GM12878 (cell line): ENCODE results near the gene KAZN. TPM values are rescaled to one million over a fixed set of nuclear protein-coding genes. Genes with fewer than 3 reads are reported as not detected.

Experiments used
- ATAC-seq: fragments of 200-7000 bp; cut with Tn5 transposase; 3 replicates; pipeline ENCODE4 v1.9.1; 2020; ENCODE audit warnings: mild to moderate bottlenecking, moderate library complexity
- BruUV-seq: library from RNA; stranded (reverse); fragments of 400-500 nt; replicated peaks from 2 replicates; lab custom pipeline; 2021; lab: Mats Ljungman, UMichigan
- CTCF ChIA-PET: fragments of 300-600 bp; sonication (Branson Sonifier 250); formaldehyde crosslinking; extraction: SDS; loops from one replicate; lab custom pipeline; 2021; ENCODE audit warnings: inconsistent platforms; lab: Yijun Ruan, JAX
- POLR2A ChIA-PET: fragments of 350-600 bp; formaldehyde crosslinking; extraction: SDS; loops from one replicate; lab custom pipeline; 2021; ENCODE audit warnings: inconsistent platforms; lab: Charles Lee
- RAD21 ChIA-PET: fragments of 300-600 bp; sonication (Branson Sonifier 250); formaldehyde crosslinking; loops from one replicate; lab custom pipeline; 2023; ENCODE audit warnings: antibody characterized with exemption; ENCODE audit not compliant: unreplicated experiment; lab: Charles Lee
- SMC1A ChIA-PET: fragments of 300-600 bp; sonication (Branson Sonifier 250); formaldehyde crosslinking; loops from one replicate; lab custom pipeline; 2023; ENCODE audit not compliant: unreplicated experiment, uncharacterized antibody; lab: Charles Lee
- DNase-seq: peaks from one replicate; pipeline ENCODE4 v3.0.0-alpha.2; 2011; ENCODE audit warnings: low read depth, low spot score
- FAIRE-seq: peaks from 3 replicates; lab custom pipeline; 2011; peaks lifted over from hg19 to GRCh38; lab: Jason Lieb, UNC
- H2AFZ ChIP-seq: 2 replicates; pipeline ENCODE4 v1.6.0; 2011; ENCODE audit warnings: low read depth, low read length, control low read depth; ENCODE audit not compliant: control insufficient read depth
- H3K27ac ChIP-seq: 2 replicates; pipeline ENCODE4 v1.5.1; 2011; ENCODE audit warnings: control low read depth; ENCODE audit not compliant: control insufficient read depth, insufficient read depth
- H3K27me3 ChIP-seq, 2 experiments: replicated peaks in 1 of 2; 2 replicates each; pipeline versions ENCODE4 v1.6.0 to v1.6.1; 2011; ENCODE audit warnings: low read length in 1 of 2; ENCODE audit not compliant: control insufficient read depth in 2 of 2, insufficient read depth in 2 of 2
- H3K36me3 ChIP-seq, 2 experiments: 2 replicates each; pipeline ENCODE4 v1.5.1; 2011; ENCODE audit warnings: low read length in 1 of 2; ENCODE audit not compliant: control insufficient read depth in 2 of 2, insufficient read depth in 2 of 2
- H3K4me1 ChIP-seq: 2 replicates; pipeline ENCODE4 v1.6.1; 2011; ENCODE audit warnings: mild to moderate bottlenecking, low read length, moderate library complexity, mixed read lengths; ENCODE audit not compliant: control insufficient read depth, insufficient read depth
- H3K4me2 ChIP-seq: 2 replicates; pipeline ENCODE4 v1.6.0; 2011; ENCODE audit warnings: control low read depth; ENCODE audit not compliant: control insufficient read depth, insufficient read depth
- H3K4me3 ChIP-seq: fragments of 200-600 bp; sonication (generic); 2 replicates; pipeline ENCODE4 v1.5.1; 2016
- H3K79me2 ChIP-seq: 2 replicates; pipeline ENCODE4 v1.6.0; 2011; ENCODE audit warnings: low read length; ENCODE audit not compliant: control insufficient read depth, insufficient read depth
- H3K9ac ChIP-seq: 2 replicates; pipeline ENCODE4 v1.8.0; 2011; ENCODE audit warnings: low read length, control low read depth, mixed read lengths; ENCODE audit not compliant: control insufficient read depth, insufficient read depth
- H3K9me3 ChIP-seq: replicated peaks from 3 replicates; pipeline ENCODE4 v1.5.1; 2011; ENCODE audit warnings: mild to moderate bottlenecking, low read length; ENCODE audit not compliant: control insufficient read depth, insufficient read depth
- H4K20me1 ChIP-seq: 2 replicates; pipeline ENCODE4 v1.6.0; 2011; ENCODE audit not compliant: control insufficient read depth, insufficient read depth
- ATF7 ChIP-seq: fragments of 450-650 bp; IDR thresholded peaks from 2 replicates; pipeline ENCODE4 v1.6.1; 2016; ENCODE audit warnings: low read depth, mild to moderate bottlenecking
- BRCA1 ChIP-seq: IDR thresholded peaks from 2 replicates; pipeline ENCODE4 v1.6.1; 2011; ENCODE audit warnings: low read depth, low read length, improper control_type of control experiment
- CBX3 ChIP-seq: fragments of 200-600 bp; sonication (generic); IDR thresholded peaks from 2 replicates; pipeline ENCODE4 v1.6.1; 2016; ENCODE audit warnings: low read depth, borderline replicate concordance
- CTCF ChIP-seq, 3 experiments: IDR thresholded peaks in 2 of 3; conservative IDR thresholded peaks in 1 of 3; 2 replicates each; pipeline ENCODE4 v1.5.1; 2011; ENCODE audit warnings: low read depth in 3 of 3, low read length in 3 of 3, mild to moderate bottlenecking in 3 of 3, control low read depth in 2 of 3, moderate library complexity in 2 of 3, inconsistent platforms in 1 of 3, mixed read lengths in 1 of 3; ENCODE audit not compliant: control insufficient read depth in 2 of 3, insufficient read depth in 1 of 3; ENCODE audit errors: extremely low read depth in 1 of 3
- E2F8 ChIP-seq: fragments of 450-650 bp; IDR thresholded peaks from 2 replicates; pipeline ENCODE4 v1.6.1; 2018; ENCODE audit warnings: mild to moderate bottlenecking, low read depth, moderate library complexity; ENCODE audit not compliant: partially characterized antibody
- EGR1 ChIP-seq, 2 experiments: IDR thresholded peaks; 1 replicate in 1 of 2; 2 replicates in 1 of 2; pipeline ENCODE4 v1.6.1; 2011 to 2012; ENCODE audit warnings: low read depth in 2 of 2, low read length in 2 of 2, borderline replicate concordance in 1 of 2, mild to moderate bottlenecking in 1 of 2, moderate library complexity in 1 of 2
- ETV6 ChIP-seq, 2 experiments: fragments of 450-650 bp in 1 of 2; IDR thresholded peaks in 1 of 2; conservative IDR thresholded peaks in 1 of 2; 2 replicates each; pipeline ENCODE4 v1.6.1; 2014; ENCODE audit warnings: antibody characterized with exemption in 1 of 2, borderline replicate concordance in 1 of 2, low read depth in 1 of 2, mild to moderate bottlenecking in 1 of 2, moderate library complexity in 1 of 2
- EZH2 ChIP-seq: IDR thresholded peaks from 2 replicates; pipeline ENCODE4 v1.6.1; 2012; ENCODE audit warnings: low read depth, mild to moderate bottlenecking, control low read depth, inconsistent platforms, low read length, borderline replicate concordance; ENCODE audit not compliant: control insufficient read depth
- FOXM1 ChIP-seq: IDR thresholded peaks from 2 replicates; pipeline ENCODE4 v1.6.1; 2012; ENCODE audit warnings: low read depth, mild to moderate bottlenecking, inconsistent platforms, low read length, moderate library complexity
- HDAC6 ChIP-seq: fragments of 200-600 bp; sonication (generic); IDR thresholded peaks from one replicate; pipeline ENCODE4 v1.8.0; 2017; ENCODE audit warnings: antibody characterized with exemption; ENCODE audit not compliant: unreplicated experiment
- LARP7 ChIP-seq: fragments of 450-650 bp; IDR thresholded peaks from 2 replicates; pipeline ENCODE4 v1.6.1; 2017; ENCODE audit warnings: mild to moderate bottlenecking
- MEF2B ChIP-seq: fragments of 450-650 bp; IDR thresholded peaks from 2 replicates; pipeline ENCODE4 v1.6.1; 2018; ENCODE audit warnings: mild to moderate bottlenecking, moderate library complexity; ENCODE audit not compliant: partially characterized antibody, poor library complexity, severe bottlenecking
- PML ChIP-seq: IDR thresholded peaks from 2 replicates; pipeline ENCODE4 v1.6.1; 2012; ENCODE audit warnings: low read length, inconsistent platforms
- POU2F2 ChIP-seq: IDR thresholded peaks from 3 replicates; pipeline ENCODE4 v1.6.1; 2011; ENCODE audit warnings: low read depth, mild to moderate bottlenecking, low read length, borderline replicate concordance
- SIX5 ChIP-seq: IDR thresholded peaks from 2 replicates; pipeline ENCODE4 v1.6.1; 2011; ENCODE audit warnings: mild to moderate bottlenecking, low read depth, low read length, moderate library complexity; ENCODE audit not compliant: severe bottlenecking
- SMC3 ChIP-seq: IDR thresholded peaks from 2 replicates; pipeline ENCODE4 v1.6.1; 2011; ENCODE audit warnings: low read length, improper control_type of control experiment, borderline replicate concordance
- SREBF1 ChIP-seq: IDR thresholded peaks from 2 replicates; pipeline ENCODE4 v1.6.1; 2012; ENCODE audit warnings: mild to moderate bottlenecking, low read length
- ZNF217 ChIP-seq: fragments of 450-650 bp; IDR thresholded peaks from 2 replicates; pipeline ENCODE4 v1.6.1; 2017; ENCODE audit warnings: antibody characterized with exemption, mild to moderate bottlenecking
- ZNF274 ChIP-seq: IDR thresholded peaks from one replicate; pipeline ENCODE4 v1.8.0; 2011; ENCODE audit not compliant: insufficient read length, insufficient read depth
- ZZZ3 ChIP-seq: IDR thresholded peaks from 2 replicates; pipeline ENCODE4 v1.6.1; 2011; ENCODE audit warnings: low read depth; ENCODE audit not compliant: control insufficient read depth, insufficient read length
- WGBS: methylation state at CpG from one replicate; pipeline ENCODE4 v1.1.6; 2016; ENCODE audit warnings: low lambda C conversion rate; ENCODE audit not compliant: insufficient replicate concordance, insufficient coverage; ENCODE audit errors: missing lambda C conversion rate; 5-methylcytosine and 5-hydroxymethylcytosine counted together
- in situ Hi-C: fragments of 300-500 bp; cut with MboI; formaldehyde crosslinking; loops from 9 replicates; pipeline ENCODE4 v1.14.3; 2018; ENCODE audit warnings: mixed read lengths
- intact Hi-C: fragments of 100-400 bp; cut with micrococcal nuclease; formaldehyde crosslinking; loops from one replicate; pipeline ENCODE4 v1.14.2; 2022; ENCODE audit not compliant: unreplicated experiment
- polyA plus RNA-seq, 11 experiments: library from polyadenylated mRNA; depleted of rRNA in 4 of 11; unstranded in 6 of 11; stranded (reverse) in 5 of 11; fragments of >200 nt; fragmentation: Nextera tagmentation in 4 of 11; fragmentation: Illumina TruSeq in 1 of 11; extraction: Ambion mirVana in 4 of 11; extraction: Trizol in 1 of 11; gene quantifications; 1 replicate in 1 of 11; 2 replicates in 10 of 11; pipeline versions ENCODE4 v1.2.1 to v1.2.3, GENCODE V29; 2011 to 2016; ENCODE audit warnings: inconsistent platforms in 2 of 11, missing spikeins in 2 of 11, low read depth in 1 of 11
- total RNA-seq, 4 experiments: library from RNA; depleted of rRNA in 3 of 4; stranded (reverse); fragments of >200 nt in 3 of 4; fragmentation: Illumina TruSeq in 1 of 4; extraction: Trizol in 1 of 4; gene quantifications; 2 replicates each; pipeline versions ENCODE4 v1.2.1 to v1.2.3, GENCODE V29; 2013 to 2021

Gene KAZN
- total and polyA plus RNA-seq, 10 of the 15 experiments (the other 5 are each of a cell fraction or from before 2014, with no cell fraction given) = 0.72 to 4.0 (median 1.2) TPM

- H3K79me2 ChIP-seq = no peaks in the 10 kb centered on the region
- SMC1A ChIA-PET = no interaction called here
- ATAC-seq (no peak), DNase-seq (no peak), FAIRE-seq (no peak)
- H3K36me3 ChIP-seq = no peaks in the 10 kb centered on the region
- in situ Hi-C loops = no loop called here
- H3K27ac ChIP-seq = no peak overlapping the region
- WGBS = 44% methylated on average over 5 of the region's 5 CpGs
- CTCF ChIA-PET = no interaction called here
- RAD21 ChIA-PET = no interaction called here
- intact Hi-C loops = no loop called here
- H3K4me2 ChIP-seq = no peak overlapping the region
- no peaks in the 10 kb centered on the region for H3K9me3 ChIP-seq
- no peaks in the 10 kb centered on the region for H4K20me1 ChIP-seq
- no peak overlapping the region for H2AFZ ChIP-seq
- TF ChIP-seq HDAC6 (no peak), EGR1 (IDR thresholded peaks at IDR 0.05; ENCODE audit: borderline replicate concordance in 1 of 2, low read depth in 2 of 2, low read length in 2 of 2) (no peak), ZNF217 (no peak), EZH2 (no peak), SREBF1 (no peak), ZZZ3 (no peak), ZNF274 (no peak), CTCF (IDR thresholded peaks at IDR 0.05 in 2 of 3, conservative IDR thresholded peaks at IDR 0.05 in 1 of 3; ENCODE audit: control insufficient read depth in 2 of 3, extremely low read depth in 1 of 3, insufficient read depth in 1 of 3, low read depth in 3 of 3, low read length in 3 of 3) (no peak), PML (no peak), CBX3 (no peak), BRCA1 (no peak), ATF7 (no peak), SIX5 (no peak), LARP7 (no peak), FOXM1 (no peak), ETV6 (conservative IDR thresholded peaks at IDR 0.05 in 1 of 2, IDR thresholded peaks at IDR 0.05 in 1 of 2; ENCODE audit: borderline replicate concordance in 1 of 2, low read depth in 1 of 2) (no peak), MEF2B (no peak), POU2F2 (no peak), E2F8 (no peak), SMC3 (no peak)
- no peaks in the 10 kb centered on the region for H3K4me1 ChIP-seq
- no peak overlapping the region for H3K9ac ChIP-seq
- H3K4me3 ChIP-seq = no peak overlapping the region
- no TSS peak for BruUV-seq
- POLR2A ChIA-PET = no interaction called here
- H3K27me3 ChIP-seq = no peaks in the 10 kb centered on the region; a peak in 2 of 4 replicates
Measured at GRCh38 chr1:14800014-14800413, 201.5 kb downstream of the KAZN start.
